ENCODE results near the gene UBD.
A peak's percentile ranks its signal among the peaks of the same experiment; 100 is the strongest.

UBD gene

DNA sequence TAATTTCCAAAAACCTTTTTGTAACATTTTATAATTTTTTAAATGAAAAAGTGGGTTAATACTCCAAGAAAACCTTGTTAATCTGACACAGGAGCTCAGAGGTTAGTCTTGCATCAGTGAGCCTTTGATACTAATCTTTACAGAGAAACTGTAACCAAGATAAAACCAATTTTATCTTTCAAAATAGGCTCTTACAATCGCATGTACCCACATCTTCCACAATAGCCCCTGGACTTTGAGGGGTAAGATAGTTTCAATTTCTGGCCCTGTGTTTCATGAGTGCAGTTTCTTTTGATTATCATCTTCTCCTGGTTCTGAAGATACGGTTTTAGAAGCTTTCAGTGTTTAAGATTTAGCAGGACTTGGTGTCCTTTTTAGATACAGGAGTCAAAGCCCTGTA lies 37.3 kb downstream of the UBD start:
- no peak for ATAC-seq (ENCODE audit: low read depth)
- Mint-ChIP-seq H3K4me1 (no peaks in the 10 kb centered on the region), H3K27me3 (peaks cover 9% of the 10 kb centered on the region)

DNA sequence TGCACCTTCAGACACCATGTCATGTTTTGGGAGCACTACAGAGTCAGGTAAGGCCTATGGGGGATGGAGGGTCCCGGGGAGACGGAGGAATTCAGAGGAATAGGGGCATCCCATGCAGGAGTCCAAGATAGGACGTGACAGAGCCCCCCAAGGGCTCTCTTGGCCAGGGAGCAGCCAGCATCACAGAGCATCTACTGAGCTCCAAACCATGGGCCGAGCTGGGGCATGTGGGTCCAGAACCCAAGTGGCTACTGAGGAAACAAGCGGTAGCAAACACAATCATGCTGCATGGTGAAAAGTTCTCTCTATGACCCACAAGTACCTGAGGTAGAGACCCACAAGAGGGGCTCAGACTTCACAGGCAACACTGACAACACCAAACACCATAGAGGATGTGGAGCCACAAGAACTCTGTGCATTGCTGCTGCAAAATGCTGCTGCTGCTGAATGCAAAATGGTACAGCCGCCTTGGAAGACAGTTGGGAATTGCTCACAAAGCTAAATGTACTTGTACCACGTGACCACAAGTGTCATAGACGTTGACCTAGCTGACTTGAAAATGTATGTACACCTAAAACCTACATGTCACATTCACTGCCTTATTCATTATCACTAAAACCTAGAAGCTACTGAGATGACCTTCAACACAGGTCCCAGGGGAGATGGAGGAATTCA lies 38.4 kb downstream of the UBD start:
- Mint-ChIP-seq H3K4me1 (no peaks in the 10 kb centered on the region), H3K9me3 (peaks cover 1% of the 10 kb centered on the region), H3K27ac (no peak overlapping the region), H3K27me3 (peaks cover 9% of the 10 kb centered on the region), H3K4me3 (no peak overlapping the region), H3K36me3 (no peaks in the 10 kb centered on the region)
- ATAC-seq (ENCODE audit: low read depth) (no peak), DNase-seq (ENCODE audit: low spot score in 2 of 2) (no peak)

More for the DNA sequence above, 37.3 kb downstream of the UBD start:
- H3K27ac Mint-ChIP-seq: no peak overlapping the region
- DNase-seq (ENCODE audit: low spot score in 2 of 2): no peak
- no peaks in the 10 kb centered on the region for H3K36me3 Mint-ChIP-seq
- no peak overlapping the region for H3K4me3 Mint-ChIP-seq
- peaks cover 1% of the 10 kb centered on the region for H3K9me3 Mint-ChIP-seq

DNA sequence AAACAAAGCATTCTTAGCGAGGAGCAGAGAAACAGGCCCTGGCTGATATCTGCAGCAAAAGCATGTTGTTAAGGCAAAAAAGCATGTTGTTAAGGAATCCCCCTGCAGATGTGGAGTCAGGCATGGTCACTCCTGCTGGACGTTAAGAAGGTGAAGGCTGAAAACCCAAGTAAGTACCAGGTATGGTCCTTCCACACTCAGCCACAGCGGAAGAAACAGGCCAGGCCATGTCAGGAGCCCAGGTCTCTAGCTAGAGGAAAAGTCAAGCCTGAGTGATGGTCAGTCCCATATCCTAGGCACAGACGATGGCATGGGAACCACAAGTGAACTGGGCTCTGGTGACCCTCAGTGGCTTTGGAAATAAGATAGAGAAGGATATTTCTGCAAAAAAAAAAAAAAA lies 39.3 kb downstream of the UBD start:
- Mint-ChIP-seq H3K27me3 (peaks cover 9% of the 10 kb centered on the region), H3K4me3 (no peak overlapping the region), H3K36me3 (no peaks in the 10 kb centered on the region), H3K4me1 (no peaks in the 10 kb centered on the region), H3K27ac (no peak overlapping the region), H3K9me3 (peaks cover 1% of the 10 kb centered on the region)
- DNase-seq (ENCODE audit: low spot score in 2 of 2): no peak
- ATAC-seq (ENCODE audit: low read depth): no peak

DNA sequence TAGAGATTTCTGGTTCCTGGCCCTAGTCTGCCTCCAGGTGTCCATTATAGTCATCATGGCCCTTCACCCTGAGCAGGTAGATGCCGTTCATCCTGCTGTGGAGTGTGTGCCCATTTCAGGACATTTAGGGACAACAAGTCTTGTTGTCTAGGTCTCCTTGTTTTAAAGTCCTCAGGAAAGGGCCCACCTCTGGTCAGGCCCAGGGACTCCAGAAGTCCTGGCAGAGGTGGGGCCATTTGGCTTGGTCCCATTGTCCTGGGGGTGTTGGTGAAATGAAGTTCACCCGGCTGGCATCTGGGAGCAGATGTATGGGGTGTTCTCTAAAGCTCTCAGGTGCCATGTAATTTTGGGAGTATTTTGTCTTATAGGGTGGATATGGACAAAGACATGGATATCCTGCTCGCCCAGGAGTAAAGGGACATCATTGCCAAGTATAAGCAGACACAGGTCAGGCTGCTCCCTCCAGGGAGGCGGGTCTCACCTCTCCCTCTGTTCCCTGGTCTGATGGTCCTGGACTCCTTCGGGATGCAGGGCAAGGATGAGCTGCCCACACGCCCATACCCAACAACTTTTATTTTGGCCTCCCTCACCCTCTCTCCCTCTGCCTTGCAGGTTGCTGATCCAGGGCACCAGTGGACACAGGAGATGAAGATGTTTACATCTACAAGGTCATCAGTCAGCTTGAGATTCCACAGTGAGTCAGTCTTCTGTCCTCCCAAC lies 40.1 kb downstream of the UBD start:
- ATAC-seq (ENCODE audit: low read depth) (no peak), DNase-seq (ENCODE audit: low spot score in 2 of 2) (no peak)
- Mint-ChIP-seq H3K27ac (no peak overlapping the region), H3K27me3 (peaks cover 13% of the 10 kb centered on the region), H3K4me3 (no peak overlapping the region), H3K9me3 (peaks cover 1% of the 10 kb centered on the region), H3K4me1 (no peaks in the 10 kb centered on the region), H3K36me3 (no peaks in the 10 kb centered on the region)

DNA sequence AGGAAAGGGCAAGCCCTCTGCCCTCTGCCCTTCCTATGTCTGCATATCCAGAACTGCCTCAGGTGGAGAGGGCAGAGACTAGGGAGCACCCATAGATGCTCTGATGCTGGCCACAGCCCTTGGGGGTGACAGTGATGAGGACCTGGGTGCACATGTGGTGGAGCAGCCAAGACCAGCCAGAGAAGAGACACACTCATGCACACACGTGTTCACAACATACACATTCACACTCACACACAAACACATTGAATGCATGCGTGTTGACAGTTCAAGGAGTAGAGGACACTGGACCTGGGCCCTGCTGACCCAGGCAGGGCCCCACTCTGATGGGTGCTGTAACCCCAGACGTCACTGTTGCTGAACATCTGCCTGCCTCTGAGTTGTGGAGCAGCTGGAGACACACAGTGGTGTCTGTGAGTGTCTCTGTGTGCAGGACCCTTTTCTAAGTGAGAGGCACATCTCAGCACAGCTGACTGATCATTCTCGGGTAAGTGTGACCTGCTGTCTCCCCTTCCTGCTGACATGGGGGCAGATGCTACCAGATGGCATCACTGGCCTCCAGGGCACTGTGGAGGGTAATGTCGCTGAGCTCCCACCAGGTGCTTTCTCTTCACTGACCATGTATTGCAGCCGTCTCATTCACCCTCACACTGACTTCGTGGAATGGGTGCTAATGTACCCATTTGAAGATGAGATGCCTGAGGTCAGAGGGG lies 41.6 kb downstream of the UBD start:
- peaks cover 12% of the 10 kb centered on the region for H3K27me3 Mint-ChIP-seq
- no peaks in the 10 kb centered on the region for H3K36me3 Mint-ChIP-seq
- H3K9me3 Mint-ChIP-seq: peaks cover 3% of the 10 kb centered on the region
- H3K4me1 Mint-ChIP-seq: no peaks in the 10 kb centered on the region
- DNase-seq (ENCODE audit: low spot score in 2 of 2): no peak
- no peak for ATAC-seq (ENCODE audit: low read depth)
- H3K4me3 Mint-ChIP-seq: no peak overlapping the region
- H3K27ac Mint-ChIP-seq: no peak overlapping the region

DNA sequence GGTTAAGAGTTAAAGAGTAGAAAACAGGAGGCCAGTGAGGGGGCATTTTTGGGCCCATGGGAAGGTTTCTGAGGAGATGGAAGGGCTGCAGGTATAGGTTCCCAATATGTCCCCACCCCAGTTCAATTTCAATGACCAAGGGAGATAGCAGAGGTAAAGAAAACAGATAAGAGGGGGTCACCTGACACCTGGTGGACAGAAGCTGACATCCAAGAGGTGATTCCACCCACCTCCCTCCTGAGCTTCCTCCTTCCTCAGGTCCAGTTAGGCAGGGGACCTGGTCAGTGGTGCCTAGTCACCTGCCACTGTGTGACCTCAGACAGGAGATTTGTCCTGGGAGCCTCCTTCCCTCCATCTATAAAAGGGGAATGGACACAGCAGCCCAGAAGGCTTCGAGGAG lies 42.3 kb downstream of the UBD start:
- H3K36me3 Mint-ChIP-seq: no peaks in the 10 kb centered on the region
- no peak overlapping the region for H3K27ac Mint-ChIP-seq
- no peak overlapping the region for H3K4me3 Mint-ChIP-seq
- H3K27me3 Mint-ChIP-seq: peaks cover 12% of the 10 kb centered on the region
- peaks cover 1% of the 10 kb centered on the region for H3K9me3 Mint-ChIP-seq
- DNase-seq (ENCODE audit: low spot score in 2 of 2): no peak
- H3K4me1 Mint-ChIP-seq: no peaks in the 10 kb centered on the region
- no peak for ATAC-seq (ENCODE audit: low read depth)

GRCh38 chr6:29516108-29516507 lies 43.4 kb downstream of the UBD start:
- no peak overlapping the region for H3K4me3 Mint-ChIP-seq
- ATAC-seq (ENCODE audit: low read depth) (no peak), DNase-seq (ENCODE audit: low spot score in 2 of 2) (no peak)
- H3K27ac Mint-ChIP-seq: no peak overlapping the region
- H3K27me3 Mint-ChIP-seq: peaks cover 9% of the 10 kb centered on the region
- no peaks in the 10 kb centered on the region for H3K36me3 Mint-ChIP-seq
- no peaks in the 10 kb centered on the region for H3K4me1 Mint-ChIP-seq
- peaks cover 1% of the 10 kb centered on the region for H3K9me3 Mint-ChIP-seq

- H3K27ac Mint-ChIP-seq: no peak overlapping the region
- H3K9me3 Mint-ChIP-seq: peaks cover 1% of the 10 kb centered on the region
- H3K4me1 Mint-ChIP-seq: no peaks in the 10 kb centered on the region
- DNase-seq (ENCODE audit: low spot score in 2 of 2): no peak
- peaks cover 12% of the 10 kb centered on the region for H3K27me3 Mint-ChIP-seq
- H3K36me3 Mint-ChIP-seq: no peaks in the 10 kb centered on the region
- no peak overlapping the region for H3K4me3 Mint-ChIP-seq
- no peak for ATAC-seq (ENCODE audit: low read depth)
Measured at GRCh38 chr6:29510746-29511300, 48.7 kb downstream of the UBD start.

DNA sequence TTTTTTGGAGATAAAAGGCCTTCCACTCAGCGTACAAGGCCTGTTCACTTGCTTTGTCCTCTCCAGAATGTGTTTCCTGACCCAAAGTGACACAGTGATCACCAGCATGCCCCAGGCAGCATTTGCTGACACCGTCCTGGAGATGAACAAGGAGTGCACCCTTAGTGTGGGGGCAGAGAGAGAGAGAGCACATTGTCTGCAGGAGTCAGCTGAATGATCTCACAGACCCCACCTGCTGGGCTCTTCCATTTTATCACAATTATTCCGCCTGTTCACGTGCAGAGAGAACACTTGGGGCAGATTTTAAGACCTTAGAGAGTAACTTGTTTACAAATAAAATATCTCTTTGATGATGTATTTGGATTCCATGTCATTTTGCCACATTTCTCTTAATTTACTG lies 49.3 kb downstream of the UBD start:
- ATAC-seq (ENCODE audit: low read depth): no peak
- Mint-ChIP-seq H3K4me1 (no peaks in the 10 kb centered on the region), H3K27ac (no peak overlapping the region), H3K27me3 (peaks cover 12% of the 10 kb centered on the region), H3K4me3 (no peak overlapping the region), H3K9me3 (peaks cover 1% of the 10 kb centered on the region), H3K36me3 (no peaks in the 10 kb centered on the region)
- no peak for DNase-seq (ENCODE audit: low spot score in 2 of 2)

GRCh38 chr6:29509711-29510110 lies 49.8 kb downstream of the UBD start:
- Mint-ChIP-seq H3K4me1 (no peaks in the 10 kb centered on the region), H3K4me3 (no peak overlapping the region), H3K36me3 (no peaks in the 10 kb centered on the region), H3K27me3 (peaks cover 9% of the 10 kb centered on the region), H3K9me3 (peaks cover 1% of the 10 kb centered on the region), H3K27ac (no peak overlapping the region)
- DNase-seq (ENCODE audit: low spot score in 2 of 2) (no peak), ATAC-seq (ENCODE audit: low read depth) (no peak)

DNA sequence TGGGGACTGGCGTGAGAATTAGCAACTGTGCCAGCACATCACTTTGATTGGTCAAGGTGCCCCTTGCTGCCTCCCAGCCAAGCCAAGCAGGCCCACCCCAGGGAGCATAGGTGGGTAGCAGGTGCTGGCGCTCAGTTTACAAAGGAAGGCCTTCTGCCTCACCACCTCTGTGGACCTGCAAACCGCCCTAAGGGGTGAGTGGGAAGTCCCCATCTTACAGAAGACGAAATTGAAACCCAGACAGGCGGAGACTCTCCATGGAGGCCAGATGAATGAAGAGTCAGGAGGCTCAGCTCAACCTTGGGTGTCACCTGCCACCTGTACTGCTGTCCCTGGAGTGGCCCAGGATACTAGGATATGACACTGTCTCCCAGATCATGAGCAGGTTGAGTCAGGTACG lies 50.3 kb downstream of the UBD start:
- H3K27me3 Mint-ChIP-seq: peaks cover 6% of the 10 kb centered on the region

DNA sequence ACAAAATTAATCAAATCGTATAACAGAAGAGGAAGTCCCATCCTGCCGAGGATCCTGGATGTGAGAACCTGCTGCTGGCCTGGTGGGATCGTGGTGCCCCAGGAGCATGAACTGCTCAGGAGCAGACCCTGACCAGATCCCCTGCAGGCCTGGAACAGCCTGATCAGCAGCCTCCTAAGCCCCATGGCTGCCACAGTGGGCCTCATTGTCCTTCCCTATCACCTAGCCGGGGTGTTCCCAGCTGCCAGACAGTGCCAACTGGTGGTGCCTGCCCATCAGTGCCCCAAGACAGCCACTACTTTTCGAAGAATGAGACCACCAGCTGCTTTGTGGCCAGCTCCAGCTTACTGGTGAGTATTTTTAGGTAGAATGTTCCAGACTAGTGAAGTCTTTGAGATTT lies 52.2 kb downstream of the UBD start:
- H3K4me3 Mint-ChIP-seq: no peak overlapping the region
- no peaks in the 10 kb centered on the region for H3K4me1 Mint-ChIP-seq
- H3K27me3 Mint-ChIP-seq: peaks cover 11% of the 10 kb centered on the region
- no peaks in the 10 kb centered on the region for H3K9me3 Mint-ChIP-seq
- ATAC-seq (ENCODE audit: low read depth) (no peak), DNase-seq (ENCODE audit: low spot score in 2 of 2) (peak in 1 of 2 donors; percentile 9)
- H3K27ac Mint-ChIP-seq: no peak overlapping the region
- no peaks in the 10 kb centered on the region for H3K36me3 Mint-ChIP-seq

More for the DNA sequence above, 50.3 kb downstream of the UBD start:
- H3K4me3 Mint-ChIP-seq: no peak overlapping the region
- H3K4me1 Mint-ChIP-seq: no peaks in the 10 kb centered on the region
- H3K9me3 Mint-ChIP-seq: peaks cover 1% of the 10 kb centered on the region
- no peak for DNase-seq (ENCODE audit: low spot score in 2 of 2)
- H3K36me3 Mint-ChIP-seq: no peaks in the 10 kb centered on the region
- ATAC-seq (ENCODE audit: low read depth): peak; percentile 41
- no peak overlapping the region for H3K27ac Mint-ChIP-seq

GRCh38 chr6:29506446-29507067 lies 53.0 kb downstream of the UBD start:
- peak in 1 of 2 donors; percentile 7 for DNase-seq (ENCODE audit: low spot score in 2 of 2)
- no peaks in the 10 kb centered on the region for H3K9me3 Mint-ChIP-seq
- ATAC-seq (ENCODE audit: low read depth): no peak
- no peaks in the 10 kb centered on the region for H3K36me3 Mint-ChIP-seq
- H3K27me3 Mint-ChIP-seq: peaks cover 11% of the 10 kb centered on the region
- H3K4me3 Mint-ChIP-seq: no peak overlapping the region
- H3K4me1 Mint-ChIP-seq: no peaks in the 10 kb centered on the region
- H3K27ac Mint-ChIP-seq: no peak overlapping the region

GRCh38 chr6:29505808-29506207 lies 53.7 kb downstream of the UBD start:
- H3K27me3 Mint-ChIP-seq: peaks cover 11% of the 10 kb centered on the region
- no peak for ATAC-seq (ENCODE audit: low read depth)

More at GRCh38 chr6:29505808-29506207, 53.7 kb downstream of the UBD start:
- H3K4me3 Mint-ChIP-seq: no peak overlapping the region
- no peaks in the 10 kb centered on the region for H3K4me1 Mint-ChIP-seq
- H3K36me3 Mint-ChIP-seq: no peaks in the 10 kb centered on the region
- H3K27ac Mint-ChIP-seq: no peak overlapping the region
- no peaks in the 10 kb centered on the region for H3K9me3 Mint-ChIP-seq
- DNase-seq (ENCODE audit: low spot score in 2 of 2): no peak

Measured in memory B cell (primary cell).